IPS-11a (cell line): ENCODE data around the gene GPC1.

ENCODE experiments used
- H3K4me3 ChIP-seq: one replicate; pipeline ENCODE4 v1.5.1; 2013; ENCODE audit warnings: low read depth, low read length, control low read depth

GPC1 gene

GRCh38 chr2:240454106-240454901, 18.8 kb downstream of the GPC1 start:
- no peak overlapping the region for H3K4me3 ChIP-seq

DNA sequence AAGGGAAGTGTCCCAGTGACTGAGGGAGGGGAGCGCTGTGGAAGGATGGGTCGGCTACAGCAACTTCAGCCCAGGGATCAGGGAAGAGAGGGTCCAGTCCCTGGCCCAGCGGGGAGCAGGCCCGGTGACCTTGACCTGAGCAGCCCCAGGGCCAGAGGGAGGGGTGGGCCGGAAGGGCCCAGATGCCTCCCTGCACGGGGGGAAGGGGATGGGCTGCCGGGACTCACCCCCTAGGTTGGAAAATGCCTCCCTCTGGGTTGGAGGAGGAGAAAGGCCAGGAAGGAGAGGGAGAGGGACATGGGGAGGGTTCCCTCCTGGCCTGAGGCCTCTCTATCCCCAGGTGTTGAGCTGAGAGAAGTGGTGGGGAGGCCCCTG, 19.8 kb downstream of the GPC1 start:
- H3K4me3 ChIP-seq = no peak overlapping the region

DNA sequence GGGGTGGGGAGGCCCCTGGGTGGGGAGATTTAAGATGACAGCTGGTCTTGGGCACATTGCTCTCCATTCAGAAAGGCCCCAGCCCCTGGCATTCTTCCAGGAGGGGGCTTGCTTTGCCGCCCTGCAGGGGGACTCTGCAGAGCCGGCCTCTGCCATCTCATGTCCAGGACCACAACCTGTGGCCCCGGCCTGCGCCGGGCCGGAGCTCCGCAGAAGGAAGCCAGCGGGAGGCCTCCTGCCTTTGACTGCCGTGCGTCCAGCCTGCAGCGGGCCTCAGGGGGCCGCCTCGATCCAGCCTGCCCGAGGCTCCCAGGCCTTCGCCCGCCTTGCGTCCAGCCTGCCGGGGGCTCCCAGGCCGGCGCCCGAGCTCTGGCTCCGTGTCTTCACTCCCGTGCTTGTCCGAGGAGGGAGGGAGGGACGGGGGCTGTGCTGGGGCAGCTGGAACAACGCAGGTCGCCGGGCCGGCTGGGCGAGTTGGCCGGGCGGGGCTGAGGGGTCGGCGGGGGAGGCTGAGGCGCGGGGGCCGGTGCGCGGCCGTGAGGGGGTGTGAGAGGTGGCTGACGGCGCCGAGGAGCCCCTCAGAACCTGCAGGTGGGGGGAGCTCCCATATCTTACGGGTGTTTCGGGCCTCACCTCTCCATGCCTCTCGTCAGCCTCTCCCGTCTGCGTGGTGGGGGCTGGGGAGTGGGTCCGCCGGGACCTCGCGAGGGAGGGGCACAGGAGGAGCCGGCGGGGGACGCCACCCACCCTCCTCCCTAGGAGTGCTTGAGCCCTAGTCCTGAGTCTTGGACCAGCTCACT, 20.4 kb downstream of the GPC1 start:
- H3K4me3 ChIP-seq = no peak overlapping the region

DNA sequence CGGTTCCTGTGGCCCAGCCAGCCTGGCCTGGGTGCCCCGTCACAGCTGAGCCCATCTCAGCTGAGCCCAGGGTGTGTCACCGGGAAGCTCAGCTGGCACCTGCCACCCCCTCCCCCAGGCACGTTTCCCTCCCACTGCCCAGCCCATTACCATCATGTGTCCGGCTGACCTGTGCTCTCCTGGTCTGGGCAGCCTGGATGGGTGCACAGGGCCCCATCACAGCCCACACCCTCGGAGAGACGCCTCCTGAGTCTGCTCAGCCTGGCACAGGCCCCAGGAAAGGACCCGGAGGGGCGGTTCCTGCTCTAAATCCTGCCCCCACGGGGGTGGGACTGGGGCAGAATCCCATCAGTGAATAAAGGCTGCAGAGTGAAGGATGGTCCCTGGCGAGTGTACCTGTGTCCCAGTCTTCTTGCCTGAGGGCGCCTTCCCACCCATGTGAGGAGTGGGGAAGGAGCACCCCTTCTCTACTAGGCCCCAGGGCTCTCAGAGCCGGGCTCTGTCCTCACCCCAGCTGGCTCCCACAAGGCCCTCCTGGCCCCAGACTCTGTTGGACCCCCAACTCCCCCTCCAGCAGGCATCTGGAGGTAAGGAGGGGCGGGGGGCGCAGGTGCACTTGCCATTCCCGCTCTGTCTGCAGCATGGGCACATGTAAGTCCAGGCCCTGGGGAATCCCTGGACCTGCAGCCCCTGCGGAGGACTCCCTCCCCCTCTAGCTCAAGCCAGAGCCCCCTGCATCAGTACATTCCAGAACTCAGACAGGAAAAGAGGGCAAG, 21.2 kb downstream of the GPC1 start:
- H3K4me3 ChIP-seq = no peak overlapping the region

DNA sequence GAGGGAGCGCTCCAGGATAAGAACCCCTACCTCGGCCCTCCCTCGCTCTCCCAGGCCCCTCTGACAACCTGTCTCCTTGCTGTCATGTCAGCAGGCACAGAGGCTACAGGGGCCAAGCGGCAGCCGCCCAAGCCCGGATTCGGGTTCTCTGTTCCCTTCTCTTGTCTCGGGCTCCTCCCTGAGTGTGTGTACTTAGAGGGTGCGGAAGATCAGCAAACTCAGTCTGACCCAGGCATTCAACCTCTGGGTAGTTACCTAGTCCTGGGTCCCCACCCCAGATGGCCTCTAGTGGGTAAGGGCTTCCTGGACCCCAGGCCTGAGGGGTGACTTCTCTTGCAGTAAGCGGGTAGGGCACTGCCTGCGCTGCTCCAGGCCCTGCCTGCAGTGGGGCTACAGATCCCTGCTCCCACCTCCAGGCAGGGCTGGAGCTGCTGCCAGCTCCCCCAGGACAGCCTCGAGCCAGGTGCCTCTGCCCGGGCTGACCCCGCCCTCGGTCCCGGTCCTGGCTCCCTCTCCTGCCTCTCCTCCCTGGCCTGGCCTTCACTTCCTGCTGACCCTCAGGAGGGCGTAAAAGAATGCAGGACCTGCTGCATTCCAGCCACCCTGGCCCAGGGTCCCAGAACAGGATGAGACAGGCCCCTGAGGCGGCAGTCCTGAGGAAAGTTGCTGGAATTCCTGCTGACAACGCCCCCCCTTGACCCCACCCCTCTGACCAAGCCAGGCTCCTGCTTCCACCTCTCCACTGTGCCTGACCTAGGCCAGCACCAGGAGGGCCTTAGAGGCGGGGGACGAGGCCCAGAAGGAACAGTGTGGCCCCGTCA, 22.0 kb downstream of the GPC1 start:
- no peak overlapping the region for H3K4me3 ChIP-seq

GRCh38 chr2:240458044-240458899, 22.8 kb downstream of the GPC1 start:
- no peak overlapping the region for H3K4me3 ChIP-seq

DNA sequence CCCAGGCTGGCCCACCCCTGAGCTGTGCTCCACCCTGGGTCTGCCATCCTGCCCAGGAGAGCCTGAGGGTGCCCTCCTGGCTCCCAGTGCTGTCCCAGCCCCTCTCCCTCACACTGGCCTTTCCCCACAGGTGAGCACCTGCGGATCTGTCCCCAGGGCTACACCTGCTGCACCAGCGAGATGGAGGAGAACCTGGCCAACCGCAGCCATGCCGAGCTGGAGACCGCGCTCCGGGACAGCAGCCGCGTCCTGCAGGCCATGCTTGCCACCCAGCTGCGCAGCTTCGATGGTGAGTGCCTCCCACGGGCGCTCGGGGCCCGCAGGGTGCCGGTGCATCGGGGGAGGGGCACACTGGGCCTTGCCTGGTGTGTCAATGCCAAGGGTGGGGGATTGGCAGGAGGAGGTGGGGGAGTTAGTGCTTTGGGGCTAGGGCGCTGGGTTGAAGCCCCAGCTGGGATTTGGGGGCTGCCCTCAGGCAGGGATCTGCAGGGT, 23.5 kb downstream of the GPC1 start:
- H3K4me3 ChIP-seq = no peak overlapping the region

DNA sequence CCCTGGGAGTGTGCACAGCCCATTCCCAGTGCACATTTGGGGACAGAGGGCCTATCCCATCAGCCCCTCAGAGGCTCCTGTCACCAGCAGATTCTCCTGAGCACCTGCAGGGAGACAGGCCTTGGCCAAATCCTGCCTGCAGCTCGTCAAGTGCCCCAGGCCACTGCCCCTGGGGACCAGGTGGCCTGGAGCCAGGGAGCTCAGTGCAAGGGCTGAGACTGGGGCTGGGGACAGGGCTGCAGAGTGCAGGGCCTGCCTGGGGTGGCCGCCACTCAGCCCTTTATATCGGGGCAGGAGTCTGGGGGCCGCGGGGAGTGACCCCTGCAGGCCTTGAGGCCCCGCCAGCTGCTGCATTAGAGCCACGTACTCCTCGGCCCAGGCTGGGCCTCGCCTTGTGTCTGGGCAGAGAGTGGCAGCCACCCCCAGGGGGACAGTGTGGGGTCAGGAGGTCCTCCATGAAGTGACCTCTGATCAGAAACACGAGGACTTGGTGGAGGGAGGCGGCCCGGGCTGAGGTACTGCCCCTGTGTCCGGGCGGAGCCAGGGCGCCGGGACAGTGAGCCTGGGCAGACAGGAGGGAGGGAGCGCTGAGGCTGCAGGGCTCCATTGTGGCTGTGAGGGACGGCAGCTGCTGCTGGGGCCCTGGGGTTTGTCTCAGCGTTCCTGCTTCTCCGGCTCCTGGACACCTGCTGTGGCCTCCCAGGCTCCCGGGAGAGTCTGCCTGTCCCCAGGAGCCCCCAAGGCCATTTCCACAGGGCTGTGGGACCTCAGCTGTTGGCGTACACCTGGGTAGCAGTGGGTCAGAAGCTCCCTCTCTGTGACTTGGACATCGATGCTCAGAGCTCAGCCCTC, 24.2 kb downstream of the GPC1 start:
- H3K4me3 ChIP-seq = no peak overlapping the region

DNA sequence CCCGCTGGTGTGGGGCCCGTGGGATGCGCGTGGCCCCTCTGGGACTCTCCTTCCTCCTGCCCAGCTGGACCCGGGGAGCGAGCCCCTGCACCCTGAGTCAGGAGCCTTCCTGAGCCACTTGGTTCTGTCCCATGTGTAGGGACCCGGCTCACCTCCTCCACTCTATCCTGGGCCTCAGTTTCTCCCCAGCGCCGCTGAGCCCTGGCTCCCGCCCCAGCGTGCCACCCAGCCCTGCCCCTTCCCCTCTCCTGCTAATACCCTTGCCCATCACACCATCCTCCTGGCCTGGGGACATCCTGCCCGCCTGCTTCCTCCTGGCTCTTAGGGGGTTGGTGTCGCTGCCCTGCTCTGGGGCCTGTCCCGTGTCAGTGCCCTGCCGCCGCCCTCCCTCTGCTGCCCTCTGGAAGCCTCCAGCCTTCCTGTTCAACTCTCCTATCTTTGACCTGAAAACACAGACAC, 24.8 kb downstream of the GPC1 start:
- H3K4me3 ChIP-seq = no peak overlapping the region

DNA sequence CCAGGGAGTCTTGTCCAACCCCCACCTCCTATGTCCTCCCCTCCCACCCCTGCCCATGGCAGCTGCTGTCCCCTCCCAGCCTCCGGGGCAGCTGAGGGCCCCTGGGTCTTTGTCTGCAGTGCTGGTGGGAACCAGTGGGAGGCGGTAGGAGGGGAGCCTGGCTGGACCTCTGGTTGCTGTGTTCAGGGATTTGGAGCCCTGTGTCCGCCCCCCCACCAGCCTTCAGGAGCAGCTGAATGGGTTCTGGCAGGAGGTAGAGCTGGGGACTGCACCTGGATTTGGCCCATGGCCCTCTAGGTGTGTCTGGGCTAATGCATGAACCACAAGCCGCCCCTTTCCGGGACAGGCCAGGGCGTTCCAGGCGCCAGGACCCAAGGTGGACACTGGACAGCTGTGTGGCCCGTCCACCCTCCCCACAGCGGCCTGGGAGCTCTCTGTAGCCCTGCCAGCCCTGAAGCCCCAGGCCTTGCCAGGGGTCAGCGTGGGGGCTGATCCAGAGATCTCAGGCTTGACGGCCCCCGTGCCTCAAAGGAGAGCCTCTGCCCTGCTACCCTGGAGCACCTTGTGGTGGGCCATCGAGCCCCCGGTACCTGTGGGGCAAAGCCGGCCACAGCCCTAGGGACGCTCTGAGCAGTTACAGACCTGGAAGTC, 25.4 kb downstream of the GPC1 start:
- H3K4me3 ChIP-seq = no peak overlapping the region

DNA sequence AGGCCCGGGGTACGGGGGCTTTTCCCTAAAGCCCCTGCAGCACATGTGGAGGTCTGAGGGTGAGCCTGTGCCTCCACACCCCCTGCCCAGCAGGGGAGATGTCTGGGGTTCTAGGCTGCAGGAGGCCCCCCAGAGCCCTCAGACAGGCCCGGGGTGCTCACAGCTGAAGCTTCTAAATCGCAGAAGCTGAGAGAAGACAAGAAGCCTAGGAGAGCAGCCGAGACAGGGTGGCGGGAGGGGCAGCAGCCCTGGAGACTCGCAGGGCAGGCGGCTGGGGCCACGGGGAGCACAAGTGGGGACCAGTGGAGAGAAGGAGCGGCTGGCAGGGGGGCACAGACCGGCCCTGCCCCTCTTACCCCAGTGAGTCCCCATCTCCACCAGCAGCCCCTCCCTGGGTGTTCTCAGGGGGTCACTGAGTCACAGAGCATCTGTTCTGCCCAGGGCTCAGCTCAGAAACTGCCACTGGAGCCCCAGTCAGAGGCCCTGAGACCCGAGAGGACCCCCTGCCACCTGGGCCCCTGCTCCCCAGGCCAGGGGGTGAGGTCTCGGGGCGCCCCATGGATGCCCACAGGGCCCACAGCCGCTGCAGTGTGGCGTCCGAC, 26.1 kb downstream of the GPC1 start:
- no peak overlapping the region for H3K4me3 ChIP-seq

DNA sequence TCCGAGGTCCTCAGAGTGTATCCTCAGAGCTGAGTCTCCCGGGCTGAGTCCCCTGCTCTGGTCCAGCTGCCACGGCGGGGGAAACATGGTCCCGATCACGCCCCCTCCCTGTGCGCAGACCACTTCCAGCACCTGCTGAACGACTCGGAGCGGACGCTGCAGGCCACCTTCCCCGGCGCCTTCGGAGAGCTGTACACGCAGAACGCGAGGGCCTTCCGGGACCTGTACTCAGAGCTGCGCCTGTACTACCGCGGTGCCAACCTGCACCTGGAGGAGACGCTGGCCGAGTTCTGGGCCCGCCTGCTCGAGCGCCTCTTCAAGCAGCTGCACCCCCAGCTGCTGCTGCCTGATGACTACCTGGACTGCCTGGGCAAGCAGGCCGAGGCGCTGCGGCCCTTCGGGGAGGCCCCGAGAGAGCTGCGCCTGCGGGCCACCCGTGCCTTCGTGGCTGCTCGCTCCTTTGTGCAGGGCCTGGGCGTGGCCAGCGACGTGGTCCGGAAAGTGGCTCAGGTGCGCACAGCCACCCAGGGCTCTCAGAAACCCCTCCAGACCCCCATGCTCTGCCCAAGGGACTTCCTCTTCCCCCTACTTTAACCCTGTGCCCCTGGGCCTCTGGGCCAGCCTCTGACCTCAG, 26.7 kb downstream of the GPC1 start:
- H3K4me3 ChIP-seq = no peak overlapping the region

GRCh38 chr2:240462707-240463273, 27.3 kb downstream of the GPC1 start:
- H3K4me3 ChIP-seq = no peak overlapping the region

DNA sequence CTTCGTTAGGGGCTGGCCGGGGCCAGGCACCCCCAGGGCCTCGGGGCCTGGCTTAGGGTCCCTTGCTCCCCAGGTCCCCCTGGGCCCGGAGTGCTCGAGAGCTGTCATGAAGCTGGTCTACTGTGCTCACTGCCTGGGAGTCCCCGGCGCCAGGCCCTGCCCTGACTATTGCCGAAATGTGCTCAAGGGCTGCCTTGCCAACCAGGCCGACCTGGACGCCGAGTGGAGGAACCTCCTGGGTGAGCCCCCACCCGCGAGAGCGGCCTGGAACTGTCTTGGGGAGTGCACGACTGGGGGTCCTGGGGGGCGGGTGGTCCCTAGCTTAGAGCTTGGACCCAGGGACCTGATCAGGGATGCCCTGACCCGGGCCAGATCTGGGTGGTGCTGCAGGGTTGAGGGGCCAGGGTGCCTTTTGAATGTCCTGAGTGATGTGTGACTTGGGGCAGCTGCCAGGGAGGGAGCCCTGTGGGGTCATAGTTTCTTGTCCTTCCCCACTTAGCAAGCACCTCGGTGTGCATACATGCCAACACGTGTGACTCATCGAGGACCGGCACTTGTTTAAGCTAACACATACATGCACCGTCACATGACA, 27.9 kb downstream of the GPC1 start:
- no peak overlapping the region for H3K4me3 ChIP-seq

- H3K4me3 ChIP-seq = no peak overlapping the region
These were observed 28.5 kb downstream of the GPC1 start for GRCh38 chr2:240463866-240464481.
